Kidney glomerular epithelial cell (primary cell): ENCODE results near the gene GLB1L2.

Experiments
- DNase-seq: peaks from one replicate; lab custom pipeline; 2025; lab: John Stamatoyannopoulos, UW

The GLB1L2 gene

GRCh38 chr11:134369656-134370525, 38.1 kb downstream of the GLB1L2 start:
- no peak for DNase-seq

DNA sequence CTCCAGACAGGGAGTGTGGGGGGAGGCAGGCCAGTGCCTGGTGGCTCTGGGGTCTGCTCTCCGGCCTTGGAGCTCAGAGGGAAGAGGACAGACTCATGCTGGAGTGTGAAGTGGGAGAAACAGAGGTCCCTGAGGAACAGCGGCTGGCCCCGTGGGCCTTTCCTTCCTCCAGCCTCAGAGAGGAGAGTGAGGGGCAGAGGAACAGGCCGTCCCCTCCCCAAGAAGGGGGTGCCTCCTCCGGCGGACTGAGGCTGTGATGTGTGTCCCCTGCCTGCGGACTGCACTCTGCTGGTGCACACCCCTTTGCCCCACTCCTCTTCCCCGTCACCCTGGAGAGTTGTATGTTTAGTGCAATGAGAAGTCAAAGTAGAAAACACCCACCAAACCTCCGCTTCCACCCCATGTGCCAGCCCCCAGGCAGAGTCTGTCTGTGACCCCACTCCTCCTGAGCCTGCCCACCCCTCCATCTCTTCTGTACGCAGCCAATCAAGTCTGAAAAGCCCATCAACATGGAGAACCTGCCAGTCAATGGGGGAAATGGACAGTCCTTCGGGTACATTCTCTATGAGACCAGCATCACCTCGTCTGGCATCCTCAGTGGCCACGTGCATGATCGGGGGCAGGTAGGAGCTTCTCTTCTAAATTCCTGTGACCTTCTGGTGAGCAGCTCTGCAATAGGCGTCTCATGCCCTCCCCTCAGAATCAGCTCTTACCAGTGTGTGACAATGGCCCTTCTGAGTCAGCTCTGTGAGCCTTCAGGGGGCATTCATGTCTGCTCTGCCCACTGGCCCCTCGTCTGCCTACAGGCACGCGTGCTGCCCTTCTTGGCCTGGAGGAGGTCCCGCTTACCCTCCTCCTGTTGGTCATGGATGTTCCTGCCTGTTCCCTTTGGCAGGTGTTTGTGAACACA, 39.0 kb downstream of the GLB1L2 start:
- DNase-seq, result no peak

- DNase-seq, result no peak
Measured at GRCh38 chr11:134371436-134372185, 39.8 kb downstream of the GLB1L2 start.

GRCh38 chr11:134372536-134372935, 40.7 kb downstream of the GLB1L2 start:
- no peak for DNase-seq

DNA sequence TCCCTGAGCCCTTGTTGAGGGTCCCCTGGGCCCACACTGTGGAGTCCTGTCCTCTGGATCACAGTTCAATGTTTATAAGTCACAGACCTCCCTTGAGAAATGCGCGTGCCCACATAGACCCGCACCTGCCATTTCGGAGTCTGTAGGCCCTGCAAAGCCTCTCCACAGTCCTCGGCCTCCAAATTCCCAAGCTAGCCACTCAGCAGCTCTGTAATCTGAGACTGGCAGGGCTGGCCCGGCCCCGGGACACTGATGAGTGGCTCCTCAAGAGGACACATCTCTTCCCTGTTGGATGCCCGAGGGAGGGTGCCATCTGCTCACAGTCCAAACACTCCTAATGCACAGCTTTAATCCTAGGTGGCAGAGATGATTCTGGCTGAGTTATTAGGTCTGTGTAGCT, 41.2 kb downstream of the GLB1L2 start:
- no peak for DNase-seq

- no peak for DNase-seq
Measured at GRCh38 chr11:134373591-134374052, 41.8 kb downstream of the GLB1L2 start.

- no peak for DNase-seq
Measured at GRCh38 chr11:134374171-134374570, 42.4 kb downstream of the GLB1L2 start.

- no peak for DNase-seq
Measured at GRCh38 chr11:134374891-134375550, 43.2 kb downstream of the GLB1L2 start.

DNA sequence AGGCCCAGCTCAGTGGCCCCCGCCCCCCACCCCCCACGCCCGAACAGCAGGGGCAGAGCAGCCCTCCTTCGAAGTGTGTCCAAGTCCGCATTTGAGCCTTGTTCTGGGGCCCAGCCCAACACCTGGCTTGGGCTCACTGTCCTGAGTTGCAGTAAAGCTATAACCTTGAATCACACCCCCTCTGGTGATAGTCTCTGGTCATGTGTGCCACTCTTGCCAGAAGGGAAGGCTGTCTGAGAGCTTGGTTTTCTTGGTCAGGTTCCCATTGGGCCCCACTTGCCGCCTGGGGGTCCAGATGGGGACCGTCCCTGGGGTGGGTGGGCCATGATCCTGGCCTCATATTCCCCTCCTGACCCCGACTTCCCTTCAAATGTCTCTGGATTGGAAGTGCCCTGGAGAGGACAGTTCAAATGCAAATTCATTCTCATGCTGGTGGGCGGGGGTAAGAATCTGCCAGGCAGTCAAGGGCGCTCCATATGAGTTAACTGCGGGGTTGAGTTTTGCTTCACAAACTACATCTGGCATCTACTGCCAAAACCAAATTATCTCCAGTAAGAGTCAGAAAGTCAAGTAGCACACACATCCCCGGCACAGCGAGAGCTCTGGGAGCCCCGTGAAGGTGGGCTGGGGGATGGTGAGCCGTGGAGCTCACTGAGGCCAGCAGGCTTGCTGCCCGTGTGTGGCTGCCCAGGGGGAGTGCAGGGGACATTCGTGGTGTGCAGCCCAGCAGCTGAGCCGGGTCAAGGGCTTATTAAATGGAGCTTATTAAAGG, 44.5 kb downstream of the GLB1L2 start:
- no peak for DNase-seq

DNA sequence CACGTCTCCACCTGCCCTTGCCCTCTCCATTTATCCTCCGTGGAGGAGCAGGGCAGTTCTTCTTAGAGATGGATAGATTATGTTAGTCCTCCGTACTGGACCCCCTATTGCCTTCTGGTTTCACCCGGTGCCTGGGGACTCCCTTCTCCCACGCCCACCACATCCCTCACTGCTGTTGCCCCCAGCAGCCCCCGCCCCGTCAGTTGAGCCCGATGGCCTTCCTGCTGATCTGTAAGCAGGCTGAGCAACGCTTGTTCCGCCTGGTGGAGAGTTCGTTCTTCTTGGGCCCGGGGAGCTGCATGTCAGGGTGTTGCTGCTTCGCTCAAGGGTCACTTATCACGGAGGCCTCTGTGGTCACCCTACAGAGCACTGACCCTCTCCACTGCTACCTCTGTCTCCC, 46.1 kb downstream of the GLB1L2 start:
- DNase-seq, result no peak

DNA sequence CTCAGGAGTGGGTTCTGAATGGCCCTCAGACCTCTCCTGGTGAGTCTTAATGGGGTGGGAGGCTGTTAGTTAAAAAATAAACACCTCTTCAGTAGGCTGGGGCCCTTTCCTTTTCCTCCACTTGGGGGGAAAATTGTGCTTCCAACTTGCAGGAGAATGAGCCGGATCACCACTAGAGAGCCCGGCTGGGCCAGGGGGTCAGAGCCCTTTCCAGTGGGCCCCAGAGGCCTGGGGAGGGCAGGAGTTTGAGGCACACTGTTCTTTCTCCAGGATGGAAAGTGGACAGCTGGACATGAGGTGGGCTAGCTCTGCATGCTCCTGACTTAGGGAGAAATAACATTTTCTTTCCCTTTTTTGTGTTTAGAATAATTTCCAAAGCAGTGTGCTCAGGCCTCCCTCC, 47.5 kb downstream of the GLB1L2 start:
- DNase-seq, result no peak

DNA sequence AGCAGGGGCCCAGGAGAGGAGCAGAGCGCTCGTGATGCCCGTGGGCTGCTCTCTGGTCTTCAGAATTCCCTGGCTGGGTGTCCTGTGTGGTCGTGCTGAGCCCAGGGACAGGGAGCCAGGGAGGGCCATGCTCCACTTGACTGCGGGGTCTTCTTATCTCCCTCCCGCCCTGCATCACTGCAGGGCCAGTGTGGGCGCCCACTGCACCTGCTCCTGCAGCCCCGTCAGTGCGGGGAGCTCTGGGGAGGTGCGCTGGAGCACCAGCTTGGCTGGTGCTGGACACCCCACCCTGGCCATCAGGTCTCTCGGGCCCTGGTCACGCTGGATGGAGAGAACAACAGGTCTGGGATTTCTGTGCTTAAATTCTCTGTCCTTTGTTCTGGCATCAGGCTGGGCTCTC, 48.4 kb downstream of the GLB1L2 start:
- no peak for DNase-seq

DNA sequence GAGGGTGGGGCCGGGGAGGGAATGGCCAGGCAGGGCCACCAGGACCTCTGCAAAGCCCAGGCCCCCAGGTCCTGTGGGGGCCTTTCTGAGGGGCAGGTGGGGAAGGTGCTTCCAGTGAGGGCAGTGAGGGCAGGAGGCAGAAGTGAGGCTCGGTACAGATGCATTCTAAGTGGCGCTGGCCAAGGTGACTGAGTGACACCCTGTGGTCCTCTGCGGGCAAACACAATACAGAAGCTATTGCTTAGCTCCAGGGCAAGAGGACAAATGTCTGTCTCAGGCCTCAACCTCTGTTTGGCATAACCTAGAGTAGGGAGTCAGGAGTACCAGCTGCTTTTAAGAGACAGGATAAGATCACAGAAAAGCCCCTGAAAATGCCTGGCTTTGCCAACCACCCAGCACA, 49.0 kb downstream of the GLB1L2 start:
- no peak for DNase-seq

- no peak for DNase-seq
Measured at GRCh38 chr11:134382257-134382656, 50.5 kb downstream of the GLB1L2 start.

DNA sequence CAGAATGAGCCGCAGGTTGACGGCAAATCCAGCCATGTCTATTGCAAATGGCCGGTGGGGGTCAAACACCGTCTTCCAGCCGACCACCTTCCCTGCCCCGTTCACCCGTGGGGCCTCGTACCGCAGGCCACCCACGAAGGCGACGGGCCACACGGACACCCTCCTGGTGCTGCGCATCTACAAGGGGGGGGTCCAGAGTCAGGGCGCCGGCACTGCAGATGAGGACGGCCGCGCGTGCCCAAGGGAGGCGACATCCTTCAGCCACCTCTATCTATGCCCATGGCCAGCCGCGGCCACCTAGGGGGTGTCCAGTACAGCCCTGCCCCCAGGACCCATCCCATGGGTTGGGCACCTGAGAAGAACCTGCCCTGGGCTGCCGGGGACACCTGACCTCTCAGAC, 51.0 kb downstream of the GLB1L2 start:
- DNase-seq, result no peak

- no peak for DNase-seq
Measured at GRCh38 chr11:134383576-134384221, 51.9 kb downstream of the GLB1L2 start.

- DNase-seq, result no peak
Measured at GRCh38 chr11:134384406-134384805, 52.6 kb downstream of the GLB1L2 start.

DNA sequence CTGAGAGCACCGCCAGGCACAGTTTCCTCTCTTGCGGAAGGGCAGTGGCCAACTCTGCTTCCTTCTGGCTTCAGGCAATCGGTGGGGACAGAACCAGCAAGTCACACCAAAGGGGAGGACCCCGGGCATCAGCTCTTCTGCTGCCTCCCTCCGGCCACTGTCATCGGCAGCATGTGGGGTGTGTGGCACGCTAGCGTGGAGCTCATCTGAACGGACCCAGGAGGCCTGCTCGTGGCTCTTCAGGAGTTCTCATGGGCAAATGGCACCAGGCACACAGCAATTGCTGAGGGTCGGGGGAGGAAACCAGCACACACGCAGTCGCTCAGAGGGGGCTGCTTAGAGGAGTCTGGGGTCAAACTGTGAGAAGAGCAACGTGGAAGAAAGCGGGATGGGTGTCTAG, 53.4 kb downstream of the GLB1L2 start:
- no peak for DNase-seq

DNA sequence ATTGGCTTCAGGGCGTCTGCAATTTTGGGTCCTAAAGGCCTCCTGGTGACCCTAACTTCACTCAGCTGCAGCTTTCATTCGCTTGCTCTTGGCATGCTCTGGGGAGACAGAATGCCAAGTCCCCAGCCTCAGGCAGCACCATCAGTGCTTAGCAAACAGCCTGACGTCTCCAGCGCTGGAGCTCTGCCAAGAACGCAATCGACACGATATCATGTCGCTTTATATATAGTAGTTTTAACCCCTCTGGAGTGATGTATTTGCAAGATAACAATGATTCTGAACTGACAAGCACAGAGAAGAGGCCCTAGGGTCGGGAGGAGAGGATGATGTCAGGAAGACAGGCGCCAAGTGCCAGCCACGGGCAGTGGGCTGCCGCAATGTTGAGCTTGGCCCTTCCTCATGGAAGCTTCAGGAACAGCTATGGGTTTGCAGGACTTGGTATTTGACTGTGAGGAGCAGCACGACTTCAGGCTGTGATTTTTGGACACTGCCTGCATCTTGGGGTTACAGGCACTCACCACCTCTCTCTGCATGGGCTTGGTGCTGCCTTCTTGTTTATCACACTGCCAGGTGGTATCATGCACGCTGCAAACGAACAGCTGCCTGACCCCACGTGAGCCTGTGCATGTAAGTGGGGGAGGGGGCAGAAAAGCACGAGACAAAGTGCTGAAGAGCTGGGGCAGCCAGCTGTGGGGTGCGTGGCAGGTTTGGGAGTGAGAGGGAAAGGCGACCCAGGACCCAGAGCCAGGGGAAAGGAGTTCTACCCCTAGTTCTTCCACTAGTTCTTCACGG, 54.2 kb downstream of the GLB1L2 start:
- no peak for DNase-seq

DNA sequence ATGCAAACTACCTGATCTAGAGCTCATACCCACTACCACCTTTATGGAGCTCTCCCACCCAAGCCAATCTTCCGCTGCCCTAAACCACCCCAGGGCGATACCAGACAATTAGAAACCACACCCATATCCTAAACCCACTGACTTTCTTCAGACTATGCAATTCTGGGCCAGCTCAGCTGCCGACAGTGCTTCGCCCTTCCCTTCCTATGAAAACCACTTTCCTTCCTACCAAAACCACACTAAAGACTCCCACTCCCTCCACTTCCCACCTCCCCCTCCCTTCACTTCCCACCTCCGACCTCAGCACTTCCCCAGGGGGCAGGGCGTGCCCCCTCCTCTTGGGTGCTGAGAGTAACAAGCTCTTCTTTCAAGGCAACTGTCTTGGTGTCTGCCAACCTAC, 55.2 kb downstream of the GLB1L2 start:
- no peak for DNase-seq
